GM19099 (cell line): ENCODE measurements around the gene EGFL8.

Source experiments
- POLR2A ChIP-seq: IDR thresholded peaks from 3 replicates; pipeline ENCODE4 v1.6.1; 2011; ENCODE audit warnings: low read depth; ENCODE audit not compliant: insufficient read length; ENCODE audit errors: extremely low read depth

EGFL8 gene

GRCh38 chr6:32132110-32132509 is 32.3 kb upstream of the EGFL8 start:
- TF ChIP-seq POLR2A: no peak

- TF ChIP-seq POLR2A: no peak
Measured at GRCh38 chr6:32133786-32134185, 30.6 kb upstream of the EGFL8 start.

GRCh38 chr6:32137454-32137853 is 26.9 kb upstream of the EGFL8 start:
- TF ChIP-seq POLR2A: no peak

- TF ChIP-seq POLR2A: no peak
Measured at GRCh38 chr6:32139590-32139989, 24.8 kb upstream of the EGFL8 start.

- no peak for TF ChIP-seq POLR2A
Measured at GRCh38 chr6:32140420-32141046, 23.9 kb upstream of the EGFL8 start.

- no peak for TF ChIP-seq POLR2A
Measured at GRCh38 chr6:32146287-32146686, 18.1 kb upstream of the EGFL8 start.

GRCh38 chr6:32146687-32147086 is 17.7 kb upstream of the EGFL8 start:
- TF ChIP-seq POLR2A: no peak

GRCh38 chr6:32147401-32148132 is 16.8 kb upstream of the EGFL8 start:
- no peak for TF ChIP-seq POLR2A

- no peak for TF ChIP-seq POLR2A
Measured at GRCh38 chr6:32148289-32149091, 15.9 kb upstream of the EGFL8 start.

GRCh38 chr6:32149092-32149755 is 15.2 kb upstream of the EGFL8 start:
- TF ChIP-seq POLR2A: no peak

GRCh38 chr6:32149932-32150870 is 14.2 kb upstream of the EGFL8 start:
- no peak for TF ChIP-seq POLR2A

GRCh38 chr6:32151181-32151862 is 13.1 kb upstream of the EGFL8 start:
- TF ChIP-seq POLR2A: no peak

GRCh38 chr6:32151863-32152768 is 12.3 kb upstream of the EGFL8 start, which contains the start of gene PRRT1:
TSS of gene PRRT1 (minus strand) at chr6:32151939. CDS start at chr6:32151827, 112 bp downstream.
- TF ChIP-seq POLR2A: no peak
